Adrenal gland (tissue), 5 donors: ENCODE data around the gene NSMF.

Experiments used
- POLR2A ChIP-seq, 2 donors: fragments of 450-650 bp; IDR thresholded peaks; one replicate each; pipeline ENCODE4 v1.6.1; 2017; ENCODE audit warnings: antibody characterized with exemption in 2 of 2, mild to moderate bottlenecking in 2 of 2, moderate library complexity in 1 of 2
- TF ChIP-seq, protein P1 (sequence below), 6 experiments: fragments of 450-650 bp in 4 of 6; fragments of 200-600 bp in 2 of 6; sonication (generic) in 1 of 6; IDR thresholded peaks; 1 replicate in 5 of 6; 2 replicates in 1 of 6; pipeline versions ENCODE4 v1.5.1 to v1.8.0; 2016 to 2021; ENCODE audit warnings: antibody characterized with exemption in 6 of 6, mild to moderate bottlenecking in 2 of 6, moderate library complexity in 1 of 6
- donor health status: DM: no; HTN: no; CAD: no.

DNA sequence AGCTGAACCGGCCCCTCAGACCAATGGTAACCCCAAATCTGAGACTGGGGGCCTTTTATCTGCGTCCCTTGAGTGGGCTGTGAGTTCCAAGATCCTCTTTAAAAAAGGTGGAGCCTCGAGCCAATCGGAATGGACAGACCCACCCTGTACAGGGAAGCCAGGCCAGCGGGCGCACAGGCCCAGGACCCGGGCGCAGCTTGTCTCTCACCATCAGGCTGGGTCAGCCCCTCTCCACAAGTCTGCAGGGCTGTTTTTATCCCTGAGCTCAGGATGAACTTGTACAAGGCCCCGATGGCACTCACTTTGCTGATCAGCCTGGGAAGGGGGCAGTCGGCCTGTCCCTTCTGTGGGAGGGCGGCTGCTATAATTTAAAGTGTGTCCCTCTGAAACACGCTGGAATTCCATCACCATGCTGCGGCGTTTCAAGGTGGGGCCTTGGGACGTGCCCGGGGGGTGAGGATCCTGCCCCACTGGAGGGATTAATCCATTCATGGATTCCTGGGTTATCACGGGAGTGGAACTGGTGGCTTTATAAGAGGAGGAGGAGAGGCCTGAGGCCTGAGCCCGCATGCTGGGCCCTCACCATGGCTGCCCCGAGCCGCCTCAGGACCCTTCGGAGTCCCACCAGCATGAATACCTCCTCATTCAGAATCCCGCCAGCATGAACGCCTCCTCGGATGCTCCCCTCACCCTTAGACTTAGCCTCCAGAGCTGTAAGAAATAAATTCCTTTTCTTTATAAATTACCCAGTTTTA, 50.3 kb downstream of the NSMF start:
- TF ChIP-seq, protein P1, sequence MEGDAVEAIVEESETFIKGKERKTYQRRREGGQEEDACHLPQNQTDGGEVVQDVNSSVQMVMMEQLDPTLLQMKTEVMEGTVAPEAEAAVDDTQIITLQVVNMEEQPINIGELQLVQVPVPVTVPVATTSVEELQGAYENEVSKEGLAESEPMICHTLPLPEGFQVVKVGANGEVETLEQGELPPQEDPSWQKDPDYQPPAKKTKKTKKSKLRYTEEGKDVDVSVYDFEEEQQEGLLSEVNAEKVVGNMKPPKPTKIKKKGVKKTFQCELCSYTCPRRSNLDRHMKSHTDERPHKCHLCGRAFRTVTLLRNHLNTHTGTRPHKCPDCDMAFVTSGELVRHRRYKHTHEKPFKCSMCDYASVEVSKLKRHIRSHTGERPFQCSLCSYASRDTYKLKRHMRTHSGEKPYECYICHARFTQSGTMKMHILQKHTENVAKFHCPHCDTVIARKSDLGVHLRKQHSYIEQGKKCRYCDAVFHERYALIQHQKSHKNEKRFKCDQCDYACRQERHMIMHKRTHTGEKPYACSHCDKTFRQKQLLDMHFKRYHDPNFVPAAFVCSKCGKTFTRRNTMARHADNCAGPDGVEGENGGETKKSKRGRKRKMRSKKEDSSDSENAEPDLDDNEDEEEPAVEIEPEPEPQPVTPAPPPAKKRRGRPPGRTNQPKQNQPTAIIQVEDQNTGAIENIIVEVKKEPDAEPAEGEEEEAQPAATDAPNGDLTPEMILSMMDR (IDR thresholded peaks at IDR 0.05), result no peak
- TF ChIP-seq POLR2A (IDR thresholded peaks at IDR 0.05), result no peak
